ENCODE measurements around the gene BMAL1. TPM values are rescaled to one million over a fixed set of nuclear protein-coding genes. Genes with fewer than 3 reads are reported as not detected.

Gene BMAL1
- total RNA-seq, 1 donor from 2014 or later: 7.0 TPM

- Mint-ChIP-seq H3K27ac (no peak overlapping the region), H3K4me1 (ENCODE audit: low read depth) (peaks cover 2% of the 10 kb centered on the region)
Observed at GRCh38 chr11:13297308-13297916, 19.8 kb downstream of the BMAL1 start.

GRCh38 chr11:13297917-13298356 is 20.3 kb downstream of the BMAL1 start:
- no peaks in the 10 kb centered on the region for H3K36me3 Mint-ChIP-seq (ENCODE audit: insufficient read depth)
- no peak for DNase-seq (ENCODE audit: low spot score, unreplicated experiment)
- H3K9me3 Mint-ChIP-seq (ENCODE audit: low read depth): no peaks in the 10 kb centered on the region
- H3K27ac Mint-ChIP-seq: no peak overlapping the region
- no peak for TF ChIP-seq CTCF (IDR thresholded peaks at IDR 0.05; ENCODE audit: unreplicated experiment)
- H3K27me3 Mint-ChIP-seq: peaks cover 15% of the 10 kb centered on the region
- peaks cover 2% of the 10 kb centered on the region for H3K4me1 Mint-ChIP-seq (ENCODE audit: low read depth)
- no peak overlapping the region for H3K4me3 Mint-ChIP-seq (ENCODE audit: low read depth)

More at GRCh38 chr11:13297308-13297916, 19.8 kb downstream of the BMAL1 start:
- no peaks in the 10 kb centered on the region for H3K9me3 Mint-ChIP-seq (ENCODE audit: low read depth)
- DNase-seq (ENCODE audit: low spot score, unreplicated experiment): no peak
- no peak overlapping the region for H3K4me3 Mint-ChIP-seq (ENCODE audit: low read depth)
- H3K36me3 Mint-ChIP-seq (ENCODE audit: insufficient read depth): no peaks in the 10 kb centered on the region
- TF ChIP-seq CTCF (IDR thresholded peaks at IDR 0.05; ENCODE audit: unreplicated experiment): no peak
- peaks cover 15% of the 10 kb centered on the region for H3K27me3 Mint-ChIP-seq

GRCh38 chr11:13298765-13299164 is 21.2 kb downstream of the BMAL1 start:
- Mint-ChIP-seq H3K9me3 (ENCODE audit: low read depth) (no peaks in the 10 kb centered on the region), H3K4me1 (ENCODE audit: low read depth) (peaks cover 2% of the 10 kb centered on the region), H3K27me3 (peaks cover 17% of the 10 kb centered on the region), H3K4me3 (ENCODE audit: low read depth) (no peak overlapping the region), H3K36me3 (ENCODE audit: insufficient read depth) (no peaks in the 10 kb centered on the region), H3K27ac (no peak overlapping the region)
- no peak for TF ChIP-seq CTCF (IDR thresholded peaks at IDR 0.05; ENCODE audit: unreplicated experiment)
- no peak for DNase-seq (ENCODE audit: low spot score, unreplicated experiment)

GRCh38 chr11:13301522-13301921 is 23.9 kb downstream of the BMAL1 start:
- peaks cover 2% of the 10 kb centered on the region for H3K4me1 Mint-ChIP-seq (ENCODE audit: low read depth)
- DNase-seq (ENCODE audit: low spot score, unreplicated experiment): no peak
- H3K9me3 Mint-ChIP-seq (ENCODE audit: low read depth): no peaks in the 10 kb centered on the region
- no peak for TF ChIP-seq CTCF (IDR thresholded peaks at IDR 0.05; ENCODE audit: unreplicated experiment)
- no peaks in the 10 kb centered on the region for H3K36me3 Mint-ChIP-seq (ENCODE audit: insufficient read depth)
- H3K27ac Mint-ChIP-seq: no peak overlapping the region
- peaks cover 5% of the 10 kb centered on the region for H3K27me3 Mint-ChIP-seq
- H3K4me3 Mint-ChIP-seq (ENCODE audit: low read depth): no peak overlapping the region

GRCh38 chr11:13302420-13302958 is 24.9 kb downstream of the BMAL1 start:
- Mint-ChIP-seq H3K27ac (no peak overlapping the region), H3K27me3 (peaks cover 5% of the 10 kb centered on the region)
- no peak for TF ChIP-seq CTCF (IDR thresholded peaks at IDR 0.05; ENCODE audit: unreplicated experiment)

More at GRCh38 chr11:13302420-13302958, 24.9 kb downstream of the BMAL1 start:
- no peaks in the 10 kb centered on the region for H3K9me3 Mint-ChIP-seq (ENCODE audit: low read depth)
- peaks cover 2% of the 10 kb centered on the region for H3K4me1 Mint-ChIP-seq (ENCODE audit: low read depth)
- DNase-seq (ENCODE audit: low spot score, unreplicated experiment): no peak
- H3K4me3 Mint-ChIP-seq (ENCODE audit: low read depth): no peak overlapping the region
- no peaks in the 10 kb centered on the region for H3K36me3 Mint-ChIP-seq (ENCODE audit: insufficient read depth)

Measured in progenitor cell of endocrine pancreas (in vitro differentiated cells).